HepG2 (cell line): Measurements from ENCODE around the gene ICAM2.

Experiments
- AHDC1 ChIP-seq: sonication (generic); formaldehyde crosslinking; IDR thresholded peaks from 2 replicates; pipeline ENCODE4 v1.5.1; 2020; ENCODE audit warnings: mild to moderate bottlenecking, missing genetic modification reagents, borderline replicate concordance
- ATF3 ChIP-seq: sonication (generic); formaldehyde crosslinking; IDR thresholded peaks from 2 replicates; pipeline ENCODE4 v1.4.0; 2020; ENCODE audit warnings: missing genetic modification reagents
- CTCF ChIP-seq: sonication (generic); formaldehyde crosslinking; IDR thresholded peaks from 2 replicates; pipeline ENCODE4 v1.5.0; 2020; ENCODE audit warnings: mild to moderate bottlenecking, missing genetic modification reagents, moderate library complexity
- FOXC1 ChIP-seq: sonication (generic); formaldehyde crosslinking; IDR thresholded peaks from 2 replicates; pipeline ENCODE4 v1.8.0; 2022; ENCODE audit warnings: mild to moderate bottlenecking, missing genetic modification reagents, borderline replicate concordance
- HMGXB3 ChIP-seq: sonication (generic); formaldehyde crosslinking; IDR thresholded peaks from 2 replicates; pipeline ENCODE4 v1.4.0; 2020; ENCODE audit warnings: missing genetic modification reagents, borderline replicate concordance
- KDM5B ChIP-seq: sonication (generic); formaldehyde crosslinking; IDR thresholded peaks from 2 replicates; pipeline ENCODE4 v1.4.0; 2020; ENCODE audit warnings: missing genetic modification reagents, mild to moderate bottlenecking, borderline replicate concordance
- NR2C2 ChIP-seq: sonication (generic); formaldehyde crosslinking; IDR thresholded peaks from 2 replicates; pipeline ENCODE4 v1.4.0; 2020; ENCODE audit warnings: missing genetic modification reagents, mild to moderate bottlenecking, moderate library complexity, borderline replicate concordance
- POLR2AphosphoS5 ChIP-seq: IDR thresholded peaks from 2 replicates; pipeline ENCODE4 v1.6.1; 2012; ENCODE audit warnings: low read depth, low read length
- TP53 ChIP-seq: sonication (generic); formaldehyde crosslinking; conservative IDR thresholded peaks from 2 replicates; pipeline ENCODE4 v1.4.0; 2020; ENCODE audit warnings: missing genetic modification reagents
- ZNF564 ChIP-seq: sonication (generic); formaldehyde crosslinking; IDR thresholded peaks from 2 replicates; pipeline ENCODE4 v1.8.1; 2023; ENCODE audit warnings: mild to moderate bottlenecking, missing genetic modification reagents
- ZNF672 ChIP-seq: sonication (generic); formaldehyde crosslinking; IDR thresholded peaks from 2 replicates; pipeline ENCODE4 v1.8.1; 2022; ENCODE audit warnings: missing genetic modification reagents

- TF ChIP-seq POLR2AphosphoS5: no peak
- no peak for TF ChIP-seq NR2C2
- TF ChIP-seq CTCF (CRISPR knock-in tag): no peak
- TF ChIP-seq AHDC1 (CRISPR knock-in tag): no peak
- TF ChIP-seq ZNF672: no peak
- TF ChIP-seq ATF3 (CRISPR knock-in tag): no peak
- TF ChIP-seq TP53 (CRISPR knock-in tag): no peak
- no peak for TF ChIP-seq KDM5B
- no peak for TF ChIP-seq HMGXB3 (CRISPR knock-in tag)
- TF ChIP-seq FOXC1 (CRISPR knock-in tag): no peak
- TF ChIP-seq ZNF564 (CRISPR knock-in tag): no peak
Measured at GRCh38 chr17:63991611-63992010, 28.8 kb downstream of the ICAM2 start.
